Caco-2 (cell line): ENCODE results near the gene JPT2. TPM values are rescaled to one million over a fixed set of nuclear protein-coding genes. Genes with fewer than 3 reads are reported as not detected.

Experiments used
- BruUV-seq: library from RNA; stranded (reverse); fragments of 400-500 nt; replicated peaks from 2 replicates; lab custom pipeline; 2021; lab: Mats Ljungman, UMichigan
- CTCF ChIA-PET: fragments of 300-600 bp; sonication (Branson Sonifier 250); formaldehyde crosslinking; loops from one replicate; lab custom pipeline; 2022; ENCODE audit warnings: antibody characterized with exemption; lab: Charles Lee
- POLR2A ChIA-PET: fragments of 300-600 bp; sonication (Branson Sonifier 250); formaldehyde crosslinking; loops from one replicate; lab custom pipeline; 2022; ENCODE audit warnings: antibody characterized with exemption; lab: Charles Lee
- DNase-seq, 2 experiments: peaks; one replicate each; pipeline versions ENCODE4 v3.0.0 to v3.0.0-alpha.2; 2020 to 2022
- H3K27me3 ChIP-seq: replicated peaks from 2 replicates; pipeline ENCODE4 v1.6.0; 2011; ENCODE audit warnings: low read length; ENCODE audit not compliant: control insufficient read depth, insufficient read depth
- H3K36me3 ChIP-seq: 2 replicates; pipeline ENCODE4 v1.5.1; 2011; ENCODE audit warnings: low read length; ENCODE audit not compliant: control insufficient read depth, insufficient read depth
- H3K4me1 ChIP-seq: fragments of 250-450 bp; sonication (Bioruptor Pico); 2 replicates; pipeline ENCODE4 v1.5.1; 2020; ENCODE audit warnings: mild to moderate bottlenecking
- H3K4me3 ChIP-seq: 2 replicates; pipeline ENCODE4 v1.5.1; 2011; ENCODE audit warnings: low read depth, mild to moderate bottlenecking, control low read depth, low read length
- H3K9me3 ChIP-seq: fragments of 250-450 bp; sonication (Bioruptor Pico); 2 replicates; pipeline ENCODE4 v1.5.1; 2020; ENCODE audit warnings: mild to moderate bottlenecking, moderate library complexity
- H3K27ac Mint-ChIP-seq: one replicate; pipeline ENCODE4 v1.8.0; 2022; ENCODE audit warnings: mixed read lengths; ENCODE audit not compliant: unreplicated experiment
- H3K27me3 Mint-ChIP-seq: one replicate; pipeline ENCODE4 v1.8.0; 2022; ENCODE audit warnings: mixed read lengths; ENCODE audit not compliant: insufficient read depth, unreplicated experiment
- H3K36me3 Mint-ChIP-seq: one replicate; pipeline ENCODE4 v1.8.0; 2022; ENCODE audit warnings: mild to moderate bottlenecking, mixed read lengths; ENCODE audit not compliant: insufficient read depth, unreplicated experiment
- H3K4me1 Mint-ChIP-seq: one replicate; pipeline ENCODE4 v1.8.0; 2022; ENCODE audit warnings: low read depth, mixed read lengths; ENCODE audit not compliant: unreplicated experiment
- H3K4me3 Mint-ChIP-seq: one replicate; pipeline ENCODE4 v1.8.0; 2022; ENCODE audit warnings: mild to moderate bottlenecking, moderate library complexity, mixed read lengths; ENCODE audit not compliant: unreplicated experiment
- H3K9me3 Mint-ChIP-seq: one replicate; pipeline ENCODE4 v1.8.0; 2022; ENCODE audit warnings: mixed read lengths; ENCODE audit not compliant: unreplicated experiment
- CTCF ChIP-seq, 2 experiments: fragments of 200-600 bp in 1 of 2; IDR thresholded peaks; 1 replicate in 1 of 2; 2 replicates in 1 of 2; pipeline versions ENCODE4 v1.5.1 to v1.8.0; 2011 to 2022; ENCODE audit warnings: antibody characterized with exemption in 1 of 2, control low read depth in 1 of 2, inconsistent platforms in 1 of 2, low read depth in 1 of 2, low read length in 1 of 2, mild to moderate bottlenecking in 1 of 2, moderate library complexity in 1 of 2; ENCODE audit not compliant: insufficient read depth in 1 of 2, severe bottlenecking in 1 of 2, unreplicated experiment in 1 of 2
- intact Hi-C: fragments of 100-400 bp; cut with micrococcal nuclease; formaldehyde crosslinking; loops from one replicate; pipeline ENCODE4 v1.10.0; 2022; ENCODE audit not compliant: unreplicated experiment
- total RNA-seq: library from RNA; stranded (reverse); gene quantifications from 2 replicates; pipeline ENCODE4 v1.2.3, GENCODE V29; 2022

JPT2 gene
- total RNA-seq, 1 experiment from 2014 or later = 178 TPM

- Mint-ChIP-seq H3K36me3 (peaks cover 57% of the 10 kb centered on the region), H3K4me3 (no peak overlapping the region), H3K27me3 (no peaks in the 10 kb centered on the region), H3K9me3 (peaks cover 20% of the 10 kb centered on the region), H3K27ac (peak overlapping the region; percentile 39), H3K4me1 (no peaks in the 10 kb centered on the region)
- no peaks in the 10 kb centered on the region for H3K27me3 ChIP-seq
- ChIA-PET CTCF (no interaction called here), POLR2A (no interaction called here)
- H3K4me3 ChIP-seq = no peak overlapping the region
- intact Hi-C loops = no loop called here
- no TSS peak for BruUV-seq
- TF ChIP-seq CTCF (IDR thresholded peaks at IDR 0.05; ENCODE audit: insufficient read depth in 1 of 2, low read depth in 1 of 2, low read length in 1 of 2, severe bottlenecking in 1 of 2, unreplicated experiment in 1 of 2) = no peak
- no peaks in the 10 kb centered on the region for H3K9me3 ChIP-seq
- no peaks in the 10 kb centered on the region for H3K4me1 ChIP-seq
- H3K36me3 ChIP-seq = peaks cover 6% of the 10 kb centered on the region
- DNase-seq = no peak
These were observed 23.4 kb upstream of the JPT2 start for GRCh38 chr16:1654505-1655268.

- Histone ChIP-seq H3K4me3 (no peak overlapping the region), H3K9me3 (no peaks in the 10 kb centered on the region), H3K4me1 (no peaks in the 10 kb centered on the region), H3K36me3 (peaks cover 6% of the 10 kb centered on the region), H3K27me3 (no peaks in the 10 kb centered on the region)
- BruUV-seq = no TSS peak
- DNase-seq = no peak
- H3K36me3 Mint-ChIP-seq = peaks cover 56% of the 10 kb centered on the region
- no peaks in the 10 kb centered on the region for H3K4me1 Mint-ChIP-seq
- H3K9me3 Mint-ChIP-seq = peaks cover 17% of the 10 kb centered on the region
- POLR2A ChIA-PET = no interaction called here
- CTCF ChIA-PET = no interaction called here
- intact Hi-C loops = no loop called here
- no peaks in the 10 kb centered on the region for H3K27me3 Mint-ChIP-seq
- H3K27ac Mint-ChIP-seq = peak overlapping the region; percentile 39
- no peak overlapping the region for H3K4me3 Mint-ChIP-seq
- no peak for TF ChIP-seq CTCF (IDR thresholded peaks at IDR 0.05; ENCODE audit: insufficient read depth in 1 of 2, low read depth in 1 of 2, low read length in 1 of 2, severe bottlenecking in 1 of 2, unreplicated experiment in 1 of 2)
These were observed 22.7 kb upstream of the JPT2 start for GRCh38 chr16:1655269-1655807.

DNA sequence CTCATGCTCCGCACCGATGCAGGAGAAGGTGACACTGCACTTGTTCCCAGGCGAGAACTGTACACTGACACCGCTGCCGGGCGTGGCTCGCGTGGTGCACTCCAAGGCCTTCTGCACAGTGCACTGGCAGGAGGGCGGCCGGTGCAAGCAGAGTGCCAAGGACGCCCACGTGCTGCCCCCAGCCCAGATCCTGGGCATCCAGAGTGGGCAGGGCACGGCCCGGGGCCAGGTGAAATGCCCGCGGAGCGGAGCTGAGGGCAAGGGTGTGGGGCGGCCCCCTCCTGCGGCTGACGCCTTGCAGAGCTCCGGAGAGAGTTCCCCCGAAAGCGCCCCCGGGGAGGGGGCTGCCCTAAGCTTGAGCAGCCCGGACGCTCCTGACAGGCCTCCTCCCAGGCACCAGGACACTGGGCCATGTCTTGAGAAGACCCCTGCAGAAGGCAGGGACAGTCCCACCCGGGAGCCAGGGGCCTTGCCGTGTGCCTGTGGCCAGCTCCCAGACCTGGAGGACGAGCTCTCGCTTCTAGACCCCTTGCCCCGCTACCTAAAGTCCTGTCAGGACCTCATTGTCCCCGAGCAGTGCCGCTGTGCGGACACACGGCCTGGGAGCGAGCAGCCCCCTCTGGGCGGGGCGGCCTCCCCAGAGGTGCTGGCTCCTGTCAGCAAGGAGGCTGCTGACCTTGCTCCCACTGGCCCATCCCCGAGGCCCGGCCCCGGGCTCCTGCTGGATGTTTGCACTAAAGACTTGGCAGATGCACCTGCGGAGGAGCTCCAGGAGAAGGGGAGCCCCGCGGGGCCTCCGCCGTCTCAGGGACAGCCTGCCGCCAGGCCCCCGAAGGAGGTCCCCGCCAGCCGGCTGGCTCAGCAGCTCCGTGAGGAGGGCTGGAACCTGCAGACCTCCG is 21.9 kb upstream of the JPT2 start:
- H3K9me3 ChIP-seq = no peaks in the 10 kb centered on the region
- BruUV-seq = no TSS peak
- Mint-ChIP-seq H3K36me3 (peaks cover 48% of the 10 kb centered on the region), H3K4me1 (no peaks in the 10 kb centered on the region), H3K4me3 (no peak overlapping the region), H3K27ac (no peak overlapping the region), H3K9me3 (peaks cover 9% of the 10 kb centered on the region), H3K27me3 (no peaks in the 10 kb centered on the region)
- intact Hi-C loops = no loop called here
- DNase-seq = no peak
- CTCF ChIA-PET = no interaction called here
- H3K4me3 ChIP-seq = no peak overlapping the region
- H3K27me3 ChIP-seq = no peaks in the 10 kb centered on the region
- TF ChIP-seq CTCF (IDR thresholded peaks at IDR 0.05; ENCODE audit: insufficient read depth in 1 of 2, low read depth in 1 of 2, low read length in 1 of 2, severe bottlenecking in 1 of 2, unreplicated experiment in 1 of 2) = no peak
- POLR2A ChIA-PET = no interaction called here
- H3K4me1 ChIP-seq = no peaks in the 10 kb centered on the region
- peaks cover 3% of the 10 kb centered on the region for H3K36me3 ChIP-seq
